Measurements from ENCODE around the gene FAT2.

The FAT2 gene

GRCh38 chr5:151619812-151620460, 28.8 kb upstream of the FAT2 start:
- H3K4me3 ChIP-seq (replicated peaks; ENCODE audit: insufficient read depth, low read length): no peak overlapping the region
- no peak overlapping the region for H3K27ac ChIP-seq (replicated peaks)
- H3K27me3 ChIP-seq (ENCODE audit: insufficient read depth, poor library complexity, severe bottlenecking): no peaks in the 10 kb centered on the region
- DNase-seq (ENCODE audit: low read depth in 1 of 2, low spot score in 1 of 2): no peak
- TF ChIP-seq POLR2AphosphoS5 (IDR thresholded peaks at IDR 0.05; ENCODE audit: low read depth): no peak
- TF ChIP-seq GABPA (IDR thresholded peaks at IDR 0.05; ENCODE audit: low read depth): no peak
- no peak for TF ChIP-seq CTCF (IDR thresholded peaks at IDR 0.05; ENCODE audit: insufficient read depth, low read length)
- TF ChIP-seq SPI1 (IDR thresholded peaks at IDR 0.05; ENCODE audit: borderline replicate concordance, low read depth): no peak
- TF ChIP-seq REST (IDR thresholded peaks at IDR 0.05; ENCODE audit: insufficient replicate concordance, low read depth): no peak

DNA sequence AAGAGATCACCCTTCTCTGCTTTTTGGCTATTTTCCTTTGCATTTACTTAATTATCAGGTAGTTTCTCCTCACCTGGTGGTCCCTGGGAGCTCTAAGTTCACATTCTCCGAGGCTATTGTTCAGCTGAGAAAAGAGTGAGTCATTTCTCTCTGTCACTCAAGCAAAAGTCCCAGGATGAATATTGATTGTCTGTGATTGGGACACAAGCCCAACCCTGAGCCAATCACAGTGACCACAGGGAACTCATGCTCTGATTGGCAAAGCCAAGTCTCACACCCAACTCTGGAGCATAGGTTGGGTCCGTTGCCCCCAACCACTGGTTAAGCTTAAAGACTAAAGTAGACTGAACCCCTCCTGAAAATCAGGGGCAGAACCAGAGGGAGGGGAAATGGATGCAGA, 27.8 kb upstream of the FAT2 start:
- Histone ChIP-seq H3K27ac (replicated peaks) (no peak overlapping the region), H3K4me3 (replicated peaks; ENCODE audit: insufficient read depth, low read length) (no peak overlapping the region), H3K27me3 (ENCODE audit: insufficient read depth, poor library complexity, severe bottlenecking) (no peaks in the 10 kb centered on the region)
- no peak for DNase-seq (ENCODE audit: low read depth in 1 of 2, low spot score in 1 of 2)
- no peak for TF ChIP-seq REST (IDR thresholded peaks at IDR 0.05; ENCODE audit: insufficient replicate concordance, low read depth)
- no peak for TF ChIP-seq GABPA (IDR thresholded peaks at IDR 0.05; ENCODE audit: low read depth)
- TF ChIP-seq POLR2AphosphoS5 (IDR thresholded peaks at IDR 0.05; ENCODE audit: low read depth): no peak
- no peak for TF ChIP-seq SPI1 (IDR thresholded peaks at IDR 0.05; ENCODE audit: borderline replicate concordance, low read depth)
- no peak for TF ChIP-seq CTCF (IDR thresholded peaks at IDR 0.05; ENCODE audit: insufficient read depth, low read length)

DNA sequence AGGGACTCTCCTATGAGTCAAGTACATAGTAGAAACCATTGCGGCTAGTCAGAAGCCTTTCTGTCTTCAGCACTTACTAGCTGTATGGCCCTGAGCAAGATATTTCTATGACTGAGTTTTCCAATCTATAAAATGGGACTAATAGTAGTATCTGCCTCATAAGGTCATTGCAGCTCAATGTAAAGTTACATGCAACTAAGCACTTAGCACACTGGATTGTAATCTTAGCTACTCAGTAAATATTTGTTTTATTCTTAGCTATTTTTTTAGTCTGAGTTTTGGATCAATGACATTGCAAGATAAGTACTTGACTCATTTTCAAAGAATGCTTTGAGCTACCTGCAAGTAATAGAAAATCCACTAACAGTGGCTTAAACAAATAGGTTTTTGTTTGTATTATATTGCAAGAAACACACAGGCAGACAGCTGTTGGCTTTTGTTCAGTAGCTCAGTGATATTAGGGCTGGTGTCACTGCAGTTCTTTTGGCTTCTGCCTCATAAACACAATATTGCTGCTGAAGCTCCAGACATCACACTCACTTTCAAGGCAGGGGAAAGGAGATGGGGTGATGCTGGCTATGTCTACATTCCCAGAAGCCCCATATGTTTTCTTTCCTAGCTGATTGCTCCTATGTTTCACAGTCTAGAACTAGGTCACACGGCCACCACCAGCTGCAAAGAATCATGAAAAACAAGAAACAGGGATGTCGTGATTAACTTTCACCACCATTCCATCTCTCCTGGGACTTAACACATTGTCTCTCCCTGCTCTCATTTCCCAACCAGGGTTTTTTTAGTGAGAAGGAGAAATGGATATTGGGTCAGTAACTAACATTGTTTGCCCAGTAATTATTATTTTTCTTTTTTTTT, 26.9 kb upstream of the FAT2 start:
- Histone ChIP-seq H3K4me3 (replicated peaks; ENCODE audit: insufficient read depth, low read length) (no peak overlapping the region), H3K27ac (replicated peaks) (no peak overlapping the region), H3K27me3 (ENCODE audit: insufficient read depth, poor library complexity, severe bottlenecking) (no peaks in the 10 kb centered on the region)
- TF ChIP-seq GABPA (IDR thresholded peaks at IDR 0.05; ENCODE audit: low read depth) (no peak), CTCF (IDR thresholded peaks at IDR 0.05; ENCODE audit: insufficient read depth, low read length) (no peak), REST (IDR thresholded peaks at IDR 0.05; ENCODE audit: insufficient replicate concordance, low read depth) (no peak), SPI1 (IDR thresholded peaks at IDR 0.05; ENCODE audit: borderline replicate concordance, low read depth) (no peak), POLR2AphosphoS5 (IDR thresholded peaks at IDR 0.05; ENCODE audit: low read depth) (no peak)
- no peak for DNase-seq (ENCODE audit: low read depth in 1 of 2, low spot score in 1 of 2)
